HG02884 (cell line): Measurements from ENCODE around the gene MRPL32.

Source experiments
- ATAC-seq: cut with Tn5 transposase; IDR thresholded peaks from one replicate; pipeline ENCODE4 v1.9.1; 2021; ENCODE audit warnings: mild to moderate bottlenecking, moderate library complexity; ENCODE audit not compliant: unreplicated experiment

MRPL32 gene

DNA sequence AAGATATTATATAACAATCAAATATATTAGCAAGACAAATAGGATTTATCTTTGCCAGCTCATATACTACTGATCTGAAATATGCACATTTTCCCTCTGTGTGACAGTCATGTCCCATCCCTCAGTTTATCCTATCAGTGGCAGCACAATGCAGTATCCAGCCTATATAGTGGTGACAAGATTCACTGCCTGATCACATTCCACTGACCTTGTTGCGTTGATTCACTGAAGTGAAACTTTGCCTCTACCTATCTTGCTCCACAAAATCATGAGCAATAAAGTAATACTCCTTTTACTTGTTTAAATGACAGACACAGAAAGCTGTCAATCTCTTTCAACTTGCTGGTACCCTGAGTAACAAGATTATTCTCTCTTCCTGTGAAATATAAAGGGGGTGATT is 6.5 kb upstream of the MRPL32 start:
- no peak for ATAC-seq

- no peak for ATAC-seq
Observed at GRCh38 chr7:42926204-42926603, 6.0 kb upstream of the MRPL32 start.

- no peak for ATAC-seq
Observed at GRCh38 chr7:42928754-42929153, 3.4 kb upstream of the MRPL32 start.

DNA sequence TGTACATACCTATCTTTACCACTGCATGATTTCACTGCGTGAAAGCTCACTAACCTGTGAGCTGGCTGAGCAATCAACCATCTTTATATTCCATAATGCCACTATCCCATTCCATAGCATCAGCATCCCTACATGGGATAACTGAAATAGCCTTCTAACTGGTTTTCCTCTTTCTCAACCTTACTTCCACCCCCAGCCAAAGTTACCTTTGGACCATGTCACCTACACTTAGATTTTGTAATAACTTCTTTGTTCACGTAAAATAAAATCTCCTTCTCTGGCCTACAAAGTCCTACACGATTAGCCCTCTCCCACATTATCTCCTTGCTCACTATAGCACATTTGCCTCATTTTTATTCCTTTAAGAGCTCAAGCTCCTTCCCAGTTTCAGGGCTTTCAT is 2.7 kb upstream of the MRPL32 start:
- no peak for ATAC-seq

DNA sequence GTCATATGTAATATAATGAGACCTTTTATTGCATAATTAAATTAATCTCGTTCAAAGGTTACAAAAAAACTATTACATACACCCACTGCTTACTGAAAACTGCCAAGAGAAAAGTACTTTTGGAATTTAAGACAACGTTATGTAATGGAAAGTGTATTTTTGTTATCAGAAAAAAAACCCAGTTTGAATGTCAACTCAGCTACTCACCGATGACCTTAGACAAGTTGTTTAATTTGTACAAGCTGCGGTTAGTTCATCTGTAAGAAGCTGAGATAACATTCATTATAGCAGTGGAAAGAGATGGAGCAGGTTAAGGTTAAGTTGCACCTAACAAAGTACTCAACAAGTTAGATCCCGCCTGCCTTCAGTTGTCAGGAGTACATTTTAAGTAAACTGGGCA is 1.3 kb upstream of the MRPL32 start:
- no peak for ATAC-seq

GRCh38 chr7:42931447-42931833 is 736 bp upstream of the MRPL32 start:
- no peak for ATAC-seq

- no peak for ATAC-seq
Observed at GRCh38 chr7:42932811-42933591, 825 bp downstream of the MRPL32 start.

GRCh38 chr7:42934291-42934690 is 2.1 kb downstream of the MRPL32 start:
- ATAC-seq = no peak

- no peak for ATAC-seq
Observed at GRCh38 chr7:42935861-42936260, 3.7 kb downstream of the MRPL32 start.

DNA sequence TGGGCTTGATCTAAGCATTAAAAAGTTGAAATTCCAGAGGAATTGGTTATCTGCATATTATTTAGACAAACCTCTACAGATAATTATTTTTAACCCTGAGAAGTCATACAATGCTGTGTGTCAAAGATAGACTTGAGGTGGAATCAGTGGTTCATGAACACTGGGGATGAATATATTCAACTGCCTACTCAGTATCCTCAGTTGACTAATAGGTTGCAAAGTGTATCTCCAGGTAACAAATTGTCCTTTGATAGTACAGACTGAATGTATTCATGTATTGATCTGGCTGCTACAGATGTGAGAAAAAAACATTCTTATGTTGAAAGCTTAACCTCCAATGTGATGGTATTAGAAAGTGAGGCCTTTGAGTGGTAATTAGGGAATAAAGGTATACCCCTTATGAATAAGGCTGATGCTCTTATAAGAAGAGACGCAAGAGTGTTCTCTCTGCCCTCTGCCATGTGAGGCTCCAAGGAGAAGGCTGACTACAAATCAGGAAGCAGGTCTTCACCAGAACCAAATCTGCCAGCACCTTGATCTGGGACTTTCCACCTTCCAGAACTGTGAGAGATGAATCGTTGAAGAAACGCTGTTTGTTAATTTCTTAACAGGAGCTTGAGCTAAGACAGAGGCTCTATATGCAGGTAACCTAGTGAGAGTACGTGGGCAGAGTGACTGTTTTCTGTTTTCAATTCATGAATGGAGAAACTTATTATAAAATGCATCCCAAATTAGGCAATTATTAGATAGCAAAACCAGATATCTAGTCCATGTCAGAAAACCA is 7.5 kb downstream of the MRPL32 start:
- no peak for ATAC-seq

GRCh38 chr7:42940985-42941847 is 9.0 kb downstream of the MRPL32 start:
- ATAC-seq = peak; percentile 36

DNA sequence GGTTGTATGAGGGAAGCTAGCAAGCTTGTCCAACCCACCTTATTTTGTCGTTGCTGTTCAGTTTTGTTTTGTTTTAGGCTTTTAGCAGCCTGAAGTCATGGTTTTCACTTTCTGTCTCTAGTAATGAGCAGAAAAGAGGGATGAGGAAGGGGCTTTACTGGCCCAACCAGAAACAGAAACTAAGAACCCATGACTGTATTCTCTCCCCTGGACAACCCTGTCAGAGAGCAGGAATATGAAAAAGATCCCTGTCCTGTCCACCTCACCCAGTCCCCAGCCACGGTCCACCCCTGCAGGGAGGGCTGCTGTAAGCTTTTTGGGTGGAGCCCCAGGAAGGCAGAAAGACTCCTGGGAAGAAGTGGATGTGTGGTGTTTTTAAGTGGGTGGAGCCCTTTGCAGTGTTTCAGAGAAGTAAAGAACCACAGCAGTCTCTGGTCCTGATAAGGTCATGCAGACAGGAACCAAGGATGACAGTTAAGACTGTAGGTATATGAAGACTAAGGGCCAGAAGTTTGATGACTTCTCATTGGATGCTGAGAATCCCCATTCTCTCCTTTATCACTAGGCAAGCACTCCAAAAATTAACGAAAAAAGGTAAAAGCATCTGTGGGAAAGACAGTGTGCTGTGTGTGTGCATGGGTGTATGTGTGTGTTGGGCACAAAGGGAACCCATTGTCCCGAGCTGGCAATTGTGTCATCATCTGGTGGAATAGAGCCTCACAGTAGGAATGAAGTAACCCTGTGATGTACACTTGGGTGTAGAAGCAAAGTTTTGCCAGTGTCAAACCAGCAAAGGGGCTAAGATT is 13.8 kb downstream of the MRPL32 start:
- peak; percentile 73 for ATAC-seq

DNA sequence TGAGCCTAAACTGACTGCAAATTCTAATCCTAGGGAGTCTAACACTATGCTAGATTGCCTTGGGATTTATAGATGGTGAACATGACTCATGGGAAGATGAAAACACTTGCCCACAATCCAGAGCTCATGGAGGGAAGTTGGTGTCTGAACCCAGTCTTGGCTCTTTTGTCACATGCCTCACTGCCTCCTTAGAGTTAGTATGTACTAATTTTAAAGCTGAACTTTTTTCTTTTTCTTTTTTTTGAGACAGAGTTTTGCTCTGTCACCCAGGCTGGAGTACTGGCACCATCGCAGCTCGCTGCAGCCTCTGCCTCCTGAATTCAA is 14.4 kb downstream of the MRPL32 start:
- ATAC-seq = no peak

GRCh38 chr7:42947521-42947920 is 15.3 kb downstream of the MRPL32 start:
- no peak for ATAC-seq

- no peak for ATAC-seq
Observed at GRCh38 chr7:42950417-42950816, 18.2 kb downstream of the MRPL32 start.

GRCh38 chr7:42952328-42952727 is 20.2 kb downstream of the MRPL32 start:
- ATAC-seq = no peak

- ATAC-seq = no peak
Observed at GRCh38 chr7:42953994-42954393, 21.8 kb downstream of the MRPL32 start.

DNA sequence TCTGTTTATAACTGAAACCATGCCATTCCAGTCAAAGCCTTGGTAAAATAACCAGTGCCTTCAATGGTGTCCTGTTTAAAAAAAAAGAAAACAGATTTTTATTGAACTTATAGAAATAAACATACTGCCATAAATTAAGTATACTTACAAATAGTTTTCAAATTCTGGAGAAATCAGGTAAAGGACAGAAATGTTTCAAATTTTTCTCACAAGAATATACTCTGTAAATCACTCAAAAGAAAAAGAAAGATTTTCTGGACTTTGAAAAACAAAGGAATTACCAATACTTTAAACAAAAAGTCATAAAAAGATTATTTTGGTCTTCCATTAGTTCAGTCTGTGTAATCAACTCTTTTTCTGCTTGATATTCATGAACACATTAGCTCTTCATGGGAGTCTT is 23.9 kb downstream of the MRPL32 start:
- ATAC-seq = no peak

- ATAC-seq = no peak
Observed at GRCh38 chr7:42959549-42959948, 27.4 kb downstream of the MRPL32 start.

DNA sequence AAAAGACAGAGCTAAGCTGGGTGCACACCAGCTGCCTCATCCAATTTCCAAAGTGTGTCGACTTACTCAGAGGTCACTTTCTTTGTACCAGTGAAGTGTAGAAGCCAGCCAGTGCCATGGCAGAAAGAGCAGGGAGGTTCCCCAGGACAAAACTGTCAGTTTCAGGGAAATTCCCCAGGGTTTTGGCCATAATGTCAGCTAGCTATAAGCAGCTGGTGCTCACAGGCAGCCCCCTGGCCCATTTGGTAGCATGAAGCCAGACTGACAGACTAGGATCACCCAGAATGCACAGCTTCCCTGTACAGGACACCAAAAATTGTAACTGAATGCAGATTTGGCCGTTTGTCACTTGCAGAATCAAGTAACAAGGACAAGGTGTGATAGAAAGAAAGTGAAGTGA is 28.6 kb downstream of the MRPL32 start:
- no peak for ATAC-seq

GRCh38 chr7:42961170-42961569 is 29.0 kb downstream of the MRPL32 start:
- no peak for ATAC-seq
